Fibroblast of upper back skin (primary cell): ENCODE data around the gene PDZK1IP1.
"Not testable (repeated sequence)": the region's sequence is repeated elsewhere in the genome, so short reads cannot be mapped to it uniquely, and the experiment has no call there.

Experiments used
- DNase-seq: peaks from one replicate; pipeline ENCODE4 v3.0.0-alpha.2; 2013

Gene PDZK1IP1

DNA sequence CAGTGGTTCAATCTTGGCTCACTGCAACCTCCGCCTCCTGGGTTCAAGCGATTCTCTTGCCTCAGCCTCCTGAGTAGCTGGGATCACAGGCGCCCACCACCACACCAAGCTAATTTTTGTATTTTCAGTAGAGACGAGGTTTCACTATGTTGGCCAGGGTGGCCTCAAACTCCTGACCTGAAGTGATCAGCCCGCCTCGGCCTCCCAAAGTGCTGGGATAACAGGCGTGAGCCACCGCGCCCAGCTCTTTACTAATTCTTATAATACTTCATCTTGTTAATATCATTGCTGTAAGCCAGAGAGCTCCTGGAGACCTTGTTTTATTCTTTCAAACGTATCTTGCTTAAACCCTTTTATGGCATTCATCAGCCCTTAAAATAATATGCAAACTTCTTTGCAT lies 3.7 kb upstream of the PDZK1IP1 start:
- not testable (repeated sequence) for DNase-seq

GRCh38 chr1:47192458-47193384 lies 2.9 kb upstream of the PDZK1IP1 start:
- DNase-seq, result peak; percentile 66

DNA sequence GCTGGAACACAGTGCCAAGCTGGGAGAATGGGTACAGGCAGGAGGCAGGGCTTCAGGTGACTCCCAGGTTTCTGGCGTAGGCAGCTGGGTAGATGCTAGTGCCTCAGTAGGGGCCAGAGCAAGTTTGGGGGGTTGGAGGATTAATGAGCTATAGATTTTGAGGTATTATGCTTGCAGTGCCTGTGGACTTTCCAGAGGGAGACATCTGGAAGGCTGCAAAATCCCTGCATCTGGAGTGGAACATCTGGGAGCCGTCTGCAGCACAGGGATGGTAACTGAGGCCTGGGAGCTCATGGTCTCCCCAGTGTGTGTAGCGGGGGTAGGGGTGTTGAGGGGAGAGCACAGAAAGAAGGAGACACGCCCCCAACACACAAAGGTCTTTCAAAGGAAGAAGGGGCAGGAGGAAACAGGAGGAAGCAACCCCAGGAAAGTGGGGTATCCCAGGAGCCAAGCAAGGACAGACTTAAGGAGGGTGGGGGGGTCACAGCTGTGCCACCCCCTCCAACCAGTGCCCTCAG lies 2.2 kb upstream of the PDZK1IP1 start:
- DNase-seq, result no peak

- no peak for DNase-seq
Measured at GRCh38 chr1:47190857-47191256, 1.0 kb upstream of the PDZK1IP1 start.

DNA sequence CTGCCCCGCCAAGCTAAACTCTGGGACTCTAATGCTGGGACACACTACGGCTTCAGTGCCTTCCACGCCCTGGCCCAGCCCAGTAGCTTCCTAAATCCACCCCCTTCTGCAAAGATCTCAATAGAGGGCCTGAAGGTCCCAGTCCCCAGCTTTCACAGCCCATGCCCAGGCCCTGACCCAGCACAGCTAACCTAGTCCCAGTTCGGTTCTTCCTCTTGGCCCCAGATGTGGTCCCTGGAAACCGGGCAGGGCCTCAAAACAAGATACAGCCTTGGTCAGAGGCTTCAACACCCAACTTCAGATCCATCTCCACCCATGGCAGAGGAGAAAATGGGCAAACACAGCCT lies 646 bp upstream of the PDZK1IP1 start:
- no peak for DNase-seq

GRCh38 chr1:47188791-47189785 lies 748 bp downstream of the PDZK1IP1 start:
- DNase-seq, result no peak

GRCh38 chr1:47187926-47188250 lies 1.9 kb downstream of the PDZK1IP1 start:
- no peak for DNase-seq

DNA sequence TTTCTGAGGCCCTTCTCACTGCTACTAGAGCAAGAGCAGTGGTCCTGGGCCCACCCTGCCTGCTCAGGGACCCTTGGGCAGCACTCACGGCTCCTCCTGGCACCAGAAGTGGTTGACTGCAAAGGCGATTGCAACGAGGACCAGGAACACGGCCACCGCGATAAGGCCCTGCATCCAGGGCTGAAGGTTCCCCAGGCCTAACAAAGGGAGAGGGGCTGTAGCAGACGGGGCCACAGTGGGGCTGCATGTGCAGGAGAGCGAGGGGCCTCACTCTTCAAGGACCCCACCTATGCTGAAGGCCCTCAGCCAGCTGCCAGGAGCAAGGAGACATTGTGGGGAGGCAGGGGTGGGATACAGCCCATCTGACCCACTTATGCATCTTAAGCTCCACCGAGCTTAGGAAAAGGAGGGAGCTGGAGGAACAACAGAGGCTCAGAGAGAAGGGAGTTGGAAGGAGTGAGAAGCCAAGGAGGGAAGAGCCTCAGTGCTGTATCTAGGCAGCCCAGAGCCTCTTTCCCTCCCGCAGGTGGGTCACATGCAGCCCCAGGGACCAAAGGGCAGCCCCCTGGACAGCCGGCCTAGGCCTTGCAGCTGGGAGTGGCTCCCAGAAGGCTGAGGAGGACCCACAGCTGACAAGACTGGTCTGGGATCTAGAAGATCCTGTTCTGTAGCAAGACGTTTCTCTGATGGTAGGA lies 2.5 kb downstream of the PDZK1IP1 start:
- no peak for DNase-seq

DNA sequence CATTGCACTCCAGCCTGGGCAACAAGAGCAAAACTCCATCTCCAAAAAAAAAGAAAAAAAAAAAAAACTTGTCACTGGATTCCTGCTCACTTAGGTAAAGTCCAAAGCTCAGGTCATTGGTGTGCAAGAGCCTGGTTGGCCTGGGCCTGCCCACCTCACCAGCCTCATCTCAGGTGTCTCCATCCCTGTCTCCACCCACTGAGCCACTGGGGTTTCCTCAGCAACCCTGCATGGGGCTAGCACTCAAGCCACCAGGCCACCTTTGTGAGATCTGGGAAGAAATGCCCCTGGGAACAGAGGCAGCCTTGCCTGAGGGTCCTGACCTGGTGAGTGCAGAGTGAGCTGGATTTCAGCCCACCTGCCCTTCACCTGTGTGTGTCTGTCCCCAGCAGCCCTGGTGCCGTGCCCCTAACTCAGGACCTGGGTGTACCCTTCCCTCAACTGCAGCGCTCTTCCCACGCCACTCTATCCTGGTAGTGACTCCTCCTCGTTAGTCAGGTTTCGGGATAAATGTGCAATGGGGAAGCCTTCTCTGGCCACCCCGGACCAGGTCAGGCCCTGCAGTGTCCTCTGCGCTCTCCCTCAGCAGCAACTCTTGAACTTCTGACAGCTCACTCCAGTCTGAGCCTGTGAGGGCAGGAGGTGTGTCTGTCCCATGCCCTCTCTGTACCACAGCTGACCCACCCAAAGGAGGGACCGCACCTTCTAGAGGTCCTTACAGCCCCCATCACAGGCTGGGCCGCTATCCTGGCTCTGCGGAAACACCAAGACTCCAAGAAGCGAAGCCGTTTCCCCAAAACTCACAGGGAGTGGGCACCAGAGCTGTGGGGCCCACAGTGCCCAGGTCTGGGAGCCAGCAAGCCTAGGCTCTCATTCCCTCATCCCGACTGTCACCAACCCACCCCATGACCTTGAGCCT lies 3.3 kb downstream of the PDZK1IP1 start:
- no peak for DNase-seq

GRCh38 chr1:47184822-47185677 lies 4.8 kb downstream of the PDZK1IP1 start:
- no peak for DNase-seq

- DNase-seq, result no peak
Measured at GRCh38 chr1:47184090-47184821, 5.6 kb downstream of the PDZK1IP1 start.

DNA sequence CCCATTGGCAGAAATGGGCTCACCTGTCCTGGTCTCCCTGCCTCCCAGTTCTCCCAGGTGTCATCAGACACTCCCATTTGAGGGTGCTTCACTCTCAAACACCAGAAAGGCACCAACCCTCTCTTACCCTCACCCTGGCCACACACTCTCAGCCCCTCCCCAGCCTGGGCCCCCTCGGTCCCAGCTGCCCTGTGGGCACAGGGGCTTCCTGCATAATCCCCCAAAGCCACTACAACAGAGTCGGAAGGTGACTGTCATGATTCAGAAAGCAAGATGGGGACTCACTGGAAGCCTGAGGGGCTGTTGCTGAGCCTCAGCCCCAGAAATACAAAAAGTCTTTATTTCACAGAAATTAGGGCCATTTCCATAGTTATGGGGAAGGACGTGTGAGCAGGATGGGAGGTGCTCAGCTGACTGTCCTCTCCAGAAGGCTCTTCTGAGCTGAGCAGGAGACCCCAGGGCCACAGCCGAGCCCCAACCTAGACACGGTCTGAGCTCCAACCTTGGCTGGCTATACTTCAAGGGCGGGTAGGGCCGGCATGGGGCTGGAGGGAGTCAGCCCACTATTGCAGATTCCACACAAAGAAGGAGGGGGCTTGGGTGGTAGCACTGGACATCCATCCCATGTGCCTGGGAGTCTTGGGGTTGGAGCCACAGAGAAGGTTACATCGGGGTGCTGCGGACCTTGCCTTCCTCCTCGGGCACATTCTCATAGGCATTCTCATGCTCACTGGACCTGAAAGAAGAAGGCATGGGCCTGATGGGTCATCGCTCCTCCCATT lies 6.3 kb downstream of the PDZK1IP1 start:
- no peak for DNase-seq

GRCh38 chr1:47182676-47183235 lies 7.1 kb downstream of the PDZK1IP1 start:
- no peak for DNase-seq

DNA sequence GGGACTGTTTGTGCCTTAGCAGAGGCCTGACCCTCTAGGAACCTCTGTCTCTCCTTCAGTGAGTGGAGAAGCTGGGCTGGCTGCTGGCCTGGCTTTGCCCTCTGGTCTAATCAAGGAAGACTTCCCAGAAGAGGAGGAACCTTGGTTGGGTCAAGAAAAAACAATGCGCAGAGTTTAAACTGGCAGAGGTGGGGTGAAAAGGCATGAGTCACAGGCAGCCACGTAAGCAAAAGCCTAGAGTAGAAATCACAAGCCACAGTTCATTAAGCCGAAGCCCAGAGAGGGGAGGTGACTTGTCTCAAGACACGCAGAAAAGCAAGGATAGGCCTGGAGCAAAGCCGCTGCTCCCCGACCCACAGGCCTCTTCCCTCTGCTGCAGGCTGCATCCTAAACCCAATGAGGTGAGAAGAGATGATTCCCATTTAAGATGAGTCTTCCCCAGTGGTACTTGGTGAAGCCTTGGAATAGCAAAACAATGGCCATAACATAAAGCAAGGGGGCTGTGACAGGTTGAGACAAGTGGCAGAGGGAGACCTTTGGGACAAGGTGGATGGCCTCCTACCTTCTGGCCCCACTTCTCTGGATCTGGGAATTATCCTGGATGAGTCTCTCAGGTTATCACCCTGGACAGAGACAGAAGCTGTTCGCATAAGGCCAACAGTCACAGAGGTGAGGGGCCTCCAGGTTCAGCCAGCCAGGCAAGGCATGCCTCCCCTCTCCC lies 7.7 kb downstream of the PDZK1IP1 start:
- DNase-seq, result no peak

DNA sequence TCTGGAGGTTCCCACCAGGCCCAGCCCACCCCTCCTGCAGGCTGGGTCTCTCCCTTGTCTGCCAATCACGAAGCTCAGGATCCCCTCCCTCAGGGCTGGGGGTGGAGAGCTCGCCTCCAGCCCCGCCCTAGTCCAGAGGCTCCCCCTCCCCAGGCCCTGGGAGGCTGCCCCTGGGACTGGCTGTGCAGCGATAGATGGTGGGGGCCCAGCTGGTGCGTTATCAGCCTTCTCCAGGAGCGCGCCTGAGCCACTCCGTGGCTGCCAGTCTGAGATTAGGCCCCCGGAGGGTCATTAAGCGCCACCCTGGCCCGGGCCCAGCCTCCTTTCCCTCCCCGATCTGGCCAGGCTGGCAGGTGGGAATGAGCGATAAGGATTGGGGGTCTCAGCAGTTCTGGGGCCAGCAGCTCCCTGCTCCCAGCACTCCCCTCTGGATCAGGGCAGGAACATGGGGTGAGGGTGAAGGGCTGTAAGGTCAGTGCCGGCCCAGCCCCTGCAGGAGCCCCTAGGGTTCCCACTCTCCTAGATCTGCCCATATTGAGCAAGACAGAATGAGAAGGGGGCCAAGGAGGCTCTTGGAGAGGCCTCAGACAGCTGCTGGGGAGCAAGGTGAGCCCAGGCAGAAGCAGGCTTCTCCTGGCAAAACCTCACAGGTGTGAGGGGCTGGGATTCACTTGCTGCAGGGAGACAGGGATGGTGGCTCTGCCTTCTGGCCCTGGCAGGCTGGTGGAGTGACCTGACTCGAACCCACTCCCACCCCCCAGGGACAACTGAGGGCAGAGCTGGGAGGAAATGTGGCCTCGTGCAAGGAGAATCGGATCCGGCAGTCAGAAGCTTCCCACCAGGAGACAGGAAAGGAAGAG lies 8.5 kb downstream of the PDZK1IP1 start:
- DNase-seq, result no peak

DNA sequence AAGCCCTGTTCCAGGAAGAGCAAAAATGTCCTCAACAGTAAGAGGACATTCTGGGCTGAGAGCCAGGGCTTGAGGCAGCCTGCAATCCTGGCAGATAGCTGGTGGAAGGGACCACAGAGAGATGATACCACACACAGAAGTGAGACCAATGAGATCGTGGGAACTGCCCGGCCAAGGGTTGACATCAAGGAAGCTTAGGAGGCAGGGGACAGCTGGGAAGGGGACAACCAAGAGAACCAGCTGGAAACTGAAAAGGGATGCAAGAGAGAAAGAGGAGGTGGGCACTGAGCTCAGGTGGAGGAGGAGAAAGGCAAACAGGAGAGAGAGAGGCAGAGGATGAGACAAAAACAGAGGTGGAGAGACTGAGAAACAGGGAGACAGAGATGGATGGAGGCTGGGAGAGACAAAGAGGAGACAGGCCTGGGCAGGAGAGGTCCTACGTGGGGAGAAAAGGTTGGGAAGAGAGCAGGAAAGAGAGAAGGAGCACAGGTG lies 9.2 kb downstream of the PDZK1IP1 start:
- DNase-seq, result no peak

DNA sequence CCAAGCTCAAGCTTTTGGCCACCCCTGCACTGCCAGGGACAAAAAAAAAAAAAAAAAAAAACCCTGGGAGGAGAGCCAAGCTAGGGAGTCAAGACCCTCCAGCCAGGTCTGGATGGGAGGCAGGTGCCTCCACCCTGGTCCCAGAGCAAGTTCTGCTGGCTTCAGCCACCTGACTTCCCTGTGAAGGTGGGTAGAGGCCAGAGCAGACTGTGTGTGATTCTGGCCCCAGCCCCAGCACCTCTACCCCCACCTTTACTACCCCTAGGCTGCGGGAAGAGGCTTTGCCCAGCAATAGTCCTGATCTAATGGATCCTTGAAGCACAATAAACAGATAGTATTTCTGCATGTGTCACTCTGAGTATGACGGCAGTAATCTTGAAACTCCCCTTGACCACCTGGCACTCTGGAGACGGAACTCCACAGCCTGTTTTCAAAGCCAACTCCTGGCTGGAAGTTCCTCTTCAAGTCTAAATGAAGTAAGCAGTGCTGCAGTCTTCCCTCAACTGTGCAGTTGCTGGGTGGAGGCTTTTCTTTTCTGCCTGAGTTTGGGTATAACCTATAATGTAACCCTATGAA lies 9.8 kb downstream of the PDZK1IP1 start:
- DNase-seq, result no peak
